ENCODE results near the gene REEP3.
"Not testable (repeated sequence)": the region's sequence is repeated elsewhere in the genome, so short reads cannot be mapped to it uniquely, and the experiment has no call there.

REEP3 gene

GRCh38 chr10:63630085-63630930 lies 109.1 kb downstream of the REEP3 start:
- DNase-seq (ENCODE audit: low spot score) = peak; percentile 60

GRCh38 chr10:63630931-63631680 lies 109.9 kb downstream of the REEP3 start:
- no peak for DNase-seq (ENCODE audit: low spot score)

- DNase-seq (ENCODE audit: low spot score) = no peak
Observed at GRCh38 chr10:63631991-63632390, 110.8 kb downstream of the REEP3 start.

GRCh38 chr10:63633677-63634487 lies 112.7 kb downstream of the REEP3 start:
- no peak for DNase-seq (ENCODE audit: low spot score)

- no peak for DNase-seq (ENCODE audit: low spot score)
Observed at GRCh38 chr10:63634488-63635065, 113.4 kb downstream of the REEP3 start.

- no peak for DNase-seq (ENCODE audit: low spot score)
Observed at GRCh38 chr10:63636812-63637211, 115.6 kb downstream of the REEP3 start.

GRCh38 chr10:63637901-63638327 lies 116.7 kb downstream of the REEP3 start:
- DNase-seq (ENCODE audit: low spot score) = no peak

GRCh38 chr10:63641366-63641765 lies 120.2 kb downstream of the REEP3 start:
- DNase-seq (ENCODE audit: low spot score) = no peak

- DNase-seq (ENCODE audit: low spot score) = no peak
Observed at GRCh38 chr10:63641799-63642198, 120.6 kb downstream of the REEP3 start.

- no peak for DNase-seq (ENCODE audit: low spot score)
Observed at GRCh38 chr10:63642808-63643207, 121.6 kb downstream of the REEP3 start.

- DNase-seq (ENCODE audit: low spot score) = no peak
Observed at GRCh38 chr10:63644418-63645142, 123.4 kb downstream of the REEP3 start.

- no peak for DNase-seq (ENCODE audit: low spot score)
Observed at GRCh38 chr10:63645195-63645594, 124.0 kb downstream of the REEP3 start.

- DNase-seq (ENCODE audit: low spot score) = no peak
Observed at GRCh38 chr10:63646491-63646890, 125.3 kb downstream of the REEP3 start.

- DNase-seq (ENCODE audit: low spot score) = no peak
Observed at GRCh38 chr10:63651864-63652263, 130.7 kb downstream of the REEP3 start.

GRCh38 chr10:63653747-63654146 lies 132.5 kb downstream of the REEP3 start:
- no peak for DNase-seq (ENCODE audit: low spot score)

GRCh38 chr10:63657761-63658160 lies 136.6 kb downstream of the REEP3 start:
- no peak for DNase-seq (ENCODE audit: low spot score)

GRCh38 chr10:63660941-63661340 lies 139.7 kb downstream of the REEP3 start:
- DNase-seq (ENCODE audit: low spot score) = not testable (repeated sequence)

GRCh38 chr10:63661347-63661746 lies 140.1 kb downstream of the REEP3 start:
- no peak for DNase-seq (ENCODE audit: low spot score)

GRCh38 chr10:63664341-63664885 lies 143.2 kb downstream of the REEP3 start:
- no peak for DNase-seq (ENCODE audit: low spot score)

GRCh38 chr10:63665006-63665580 lies 143.9 kb downstream of the REEP3 start:
- DNase-seq (ENCODE audit: low spot score) = not testable (repeated sequence)
